Measurements from ENCODE around the gene SORCS2.

GRCh38 chr4:7337196-7338058 is 145.1 kb downstream of the SORCS2 start:
- TF ChIP-seq EZH2 (IDR thresholded peaks at IDR 0.05; ENCODE audit: insufficient read depth, poor library complexity, severe bottlenecking) (no peak), EZH2phosphoT487 (IDR thresholded peaks at IDR 0.05; ENCODE audit: insufficient read depth, low read depth) (no peak)

All from GM23248 (cell line).